Sigmoid colon (tissue), 7 donors: ENCODE results near the gene FGR. TPM values are rescaled to one million over a fixed set of nuclear protein-coding genes. Genes with fewer than 3 reads are reported as not detected.

ENCODE experiments used
- DNase-seq: peaks from one replicate; pipeline ENCODE4 v3.0.0-alpha.2; 2019
- H3K27ac ChIP-seq, 4 donors: fragments of 200-600 bp; sonication (generic); one replicate each; pipeline ENCODE4 v1.5.1; 2016 to 2019; ENCODE audit warnings: mild to moderate bottlenecking in 1 of 4
- H3K27me3 ChIP-seq, 3 donors: fragments of 200-600 bp; sonication (generic); one replicate each; pipeline ENCODE4 v1.5.1; 2019; ENCODE audit warnings: mild to moderate bottlenecking in 1 of 3
- H3K36me3 ChIP-seq, 4 donors: fragments of 200-600 bp; sonication (generic); one replicate each; pipeline ENCODE4 v1.5.1; 2016 to 2019
- H3K4me1 ChIP-seq, 4 donors: fragments of 200-600 bp; sonication (generic); one replicate each; pipeline ENCODE4 v1.5.1; 2017 to 2019
- H3K4me3 ChIP-seq, 4 donors: fragments of 200-600 bp; sonication (generic); one replicate each; pipeline ENCODE4 v1.5.1; 2017 to 2019; ENCODE audit warnings: mild to moderate bottlenecking in 2 of 4, moderate library complexity in 1 of 4
- H3K9me3 ChIP-seq, 4 donors: fragments of 200-600 bp in 3 of 4; sonication (generic) in 3 of 4; one replicate each; pipeline versions ENCODE4 v1.5.1 to v1.6.1; 2013 to 2019
- EP300 ChIP-seq, 4 donors: sonication (generic); formaldehyde crosslinking; IDR thresholded peaks; one replicate each; pipeline ENCODE4 v1.6.1; 2017; ENCODE audit warnings: antibody characterized with exemption in 4 of 4
- POLR2A ChIP-seq, 2 donors: fragments of 450-650 bp; IDR thresholded peaks; one replicate each; pipeline ENCODE4 v1.6.1; 2016; ENCODE audit warnings: antibody characterized with exemption in 2 of 2, mild to moderate bottlenecking in 2 of 2, moderate library complexity in 2 of 2
- POLR2AphosphoS5 ChIP-seq, 4 donors: sonication (generic); formaldehyde crosslinking; IDR thresholded peaks; one replicate each; pipeline ENCODE4 v1.6.1; 2017; ENCODE audit warnings: antibody characterized with exemption in 4 of 4
- WGBS, 2 donors: extraction: QIAGEN DNeasy Blood & Tissue Kit; methylation state at CpG; one replicate each; pipeline ENCODE4 v1.1.7; 2013; 5-methylcytosine and 5-hydroxymethylcytosine counted together
- intact Hi-C: fragments of 100-400 bp; cut with DNase I; formaldehyde crosslinking; loops from one replicate; pipeline ENCODE4 v1.15.1; 2023
- polyA plus RNA-seq, 3 donors: library from polyadenylated mRNA; stranded (reverse); fragments of 200-250 nt; gene quantifications; one replicate each; pipeline ENCODE4 v1.2.3, GENCODE V29; 2013
- total RNA-seq, 4 donors: library from RNA; depleted of rRNA; stranded (reverse); fragments of >200 nt; gene quantifications; one replicate each; pipeline ENCODE4 v1.1.0, GENCODE V29; 2016
- TF ChIP-seq, protein P1 (sequence below), 4 experiments: fragments of 450-650 bp in 3 of 4; fragments of 200-600 bp in 1 of 4; IDR thresholded peaks; one replicate each; pipeline ENCODE4 v1.5.1; 2016 to 2019; ENCODE audit warnings: antibody characterized with exemption in 4 of 4, mild to moderate bottlenecking in 3 of 4, moderate library complexity in 2 of 4
- donor health status: healthy with polysubstance abuse.
- donor health status: Bipolar disorder and iron deficiency.
- donor health status: healthy.

FGR gene
- total and polyA plus RNA-seq, 7 donors = 3.0 to 14.4 (median 6.9) TPM

DNA sequence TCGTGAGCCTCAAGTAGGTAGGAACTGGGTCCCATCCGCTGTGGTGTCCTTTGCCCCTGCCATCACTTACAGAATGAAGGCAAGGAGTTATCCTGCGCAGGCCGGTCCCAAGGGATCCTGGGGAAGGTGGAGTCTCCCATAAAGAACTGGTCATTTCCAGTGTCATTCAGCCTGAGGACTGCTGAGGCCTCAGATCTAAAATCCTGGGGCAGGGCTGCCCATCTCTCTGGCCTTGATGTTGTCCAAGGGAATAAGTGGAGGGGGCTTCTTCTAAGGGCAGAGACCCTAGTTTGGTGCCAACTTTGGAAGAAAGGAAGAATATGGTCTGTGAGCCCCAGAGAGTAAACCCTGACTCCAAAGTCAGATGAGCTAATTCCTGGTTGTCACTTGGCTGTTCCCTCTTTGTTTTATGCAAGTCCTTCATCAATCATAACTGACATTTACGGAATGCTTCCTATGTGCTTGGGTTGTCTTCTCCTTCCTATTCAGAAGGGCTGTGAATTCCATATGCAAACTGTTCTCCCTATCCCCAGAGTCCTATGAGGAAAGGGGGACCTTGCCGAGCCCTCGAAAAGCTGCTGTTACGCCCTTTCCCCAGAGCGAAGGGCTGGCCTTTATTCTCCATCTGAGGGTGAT is 30.1 kb upstream of the FGR start:
- TF ChIP-seq POLR2AphosphoS5 (IDR thresholded peaks at IDR 0.05) = no peak
- TF ChIP-seq POLR2A (IDR thresholded peaks at IDR 0.05) = no peak
- TF ChIP-seq, protein P1, sequence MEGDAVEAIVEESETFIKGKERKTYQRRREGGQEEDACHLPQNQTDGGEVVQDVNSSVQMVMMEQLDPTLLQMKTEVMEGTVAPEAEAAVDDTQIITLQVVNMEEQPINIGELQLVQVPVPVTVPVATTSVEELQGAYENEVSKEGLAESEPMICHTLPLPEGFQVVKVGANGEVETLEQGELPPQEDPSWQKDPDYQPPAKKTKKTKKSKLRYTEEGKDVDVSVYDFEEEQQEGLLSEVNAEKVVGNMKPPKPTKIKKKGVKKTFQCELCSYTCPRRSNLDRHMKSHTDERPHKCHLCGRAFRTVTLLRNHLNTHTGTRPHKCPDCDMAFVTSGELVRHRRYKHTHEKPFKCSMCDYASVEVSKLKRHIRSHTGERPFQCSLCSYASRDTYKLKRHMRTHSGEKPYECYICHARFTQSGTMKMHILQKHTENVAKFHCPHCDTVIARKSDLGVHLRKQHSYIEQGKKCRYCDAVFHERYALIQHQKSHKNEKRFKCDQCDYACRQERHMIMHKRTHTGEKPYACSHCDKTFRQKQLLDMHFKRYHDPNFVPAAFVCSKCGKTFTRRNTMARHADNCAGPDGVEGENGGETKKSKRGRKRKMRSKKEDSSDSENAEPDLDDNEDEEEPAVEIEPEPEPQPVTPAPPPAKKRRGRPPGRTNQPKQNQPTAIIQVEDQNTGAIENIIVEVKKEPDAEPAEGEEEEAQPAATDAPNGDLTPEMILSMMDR (IDR thresholded peaks at IDR 0.05) = no peak
- Histone ChIP-seq H3K27me3 (no peaks in the 10 kb centered on the region), H3K9me3 (no peaks in the 10 kb centered on the region), H3K36me3 (no peaks in the 10 kb centered on the region), H3K4me1 (peaks cover 0 to 14% (median 12%) of the 10 kb centered on the region in 4 donors), H3K4me3 (no peak overlapping the region), H3K27ac (no peak overlapping the region)
- no peak for DNase-seq
- intact Hi-C loops = loop anchor here (10.0 kb wide), 1 partner anchor 340 kb away; the partner anchor contains the start of gene TMEM222
- 91 to 92% methylated on average over 9 of the region's 9 CpGs for WGBS, 2 donors

DNA sequence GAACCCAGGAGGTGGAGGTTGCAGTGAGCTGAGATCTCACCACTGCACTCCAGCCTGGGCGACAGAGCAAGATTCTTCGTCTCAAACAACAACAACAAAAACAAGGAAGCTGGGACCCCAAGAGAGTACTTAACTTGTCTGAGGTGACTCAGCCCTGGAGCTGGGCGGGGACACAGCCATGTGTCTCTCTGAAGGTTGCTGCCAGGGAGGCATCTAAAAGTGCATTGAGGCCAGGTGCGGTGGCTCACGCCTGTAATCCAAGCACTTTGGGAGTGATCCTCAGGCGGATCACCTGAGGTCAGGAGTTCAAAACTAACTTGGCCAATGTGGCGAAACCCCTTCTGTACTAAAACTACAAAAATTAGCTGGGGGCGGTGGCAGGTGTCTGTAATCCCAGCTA is 29.3 kb upstream of the FGR start:
- no peak for DNase-seq
- 64 to 73% methylated on average over 8 of the region's 8 CpGs for WGBS, 2 donors
- intact Hi-C loops = loop anchor here (5.0 to 10.0 kb wide), 3 partner anchors 107 to 339 kb away; partner anchors contain the start of gene TMEM222
- H3K36me3 ChIP-seq = no peaks in the 10 kb centered on the region
- no peaks in the 10 kb centered on the region for H3K27me3 ChIP-seq
- no peaks in the 10 kb centered on the region for H3K9me3 ChIP-seq
- no peak for TF ChIP-seq EP300 (IDR thresholded peaks at IDR 0.05)
- TF ChIP-seq POLR2AphosphoS5 (IDR thresholded peaks at IDR 0.05) = no peak
- TF ChIP-seq POLR2A (IDR thresholded peaks at IDR 0.05) = no peak
- TF ChIP-seq, protein P1 (IDR thresholded peaks at IDR 0.05) = no peak
- H3K4me1 ChIP-seq = peaks cover 0 to 14% (median 5%) of the 10 kb centered on the region in 4 donors
- no peak overlapping the region for H3K27ac ChIP-seq
- H3K4me3 ChIP-seq = no peak overlapping the region

DNA sequence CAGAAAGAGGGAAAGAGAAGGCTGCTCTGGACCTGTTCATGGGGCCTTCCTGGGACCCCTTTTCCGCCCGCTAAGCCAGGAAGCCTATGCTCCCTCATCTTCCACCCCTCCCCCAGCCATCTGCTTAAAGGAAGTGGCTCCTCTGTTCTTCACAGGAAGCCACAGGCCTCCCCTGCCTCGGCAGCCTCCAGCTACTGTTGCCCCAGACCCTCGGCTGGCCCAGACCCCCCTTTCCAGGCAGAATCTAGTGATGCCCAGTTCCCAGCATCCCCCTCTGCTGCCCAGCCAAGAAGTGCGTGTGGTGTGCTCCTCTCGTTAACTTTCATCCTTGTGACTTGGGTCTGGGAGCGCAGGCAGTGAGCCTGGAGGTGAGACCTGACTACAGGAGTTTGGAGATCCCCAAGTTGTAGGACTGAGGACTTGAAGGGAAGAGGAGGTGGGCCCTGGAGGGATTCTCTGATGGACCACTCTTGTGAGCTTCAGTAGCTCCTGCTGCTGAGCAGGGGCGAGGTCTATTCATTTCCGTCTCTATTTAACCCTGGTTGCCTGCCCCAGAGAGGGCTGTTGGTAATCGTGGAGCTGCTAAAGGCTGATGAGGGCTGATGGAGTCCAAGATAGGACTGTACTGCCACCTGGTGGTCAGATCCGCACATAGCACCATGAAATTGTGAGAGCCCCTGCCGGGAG is 27.9 kb upstream of the FGR start:
- peaks cover 0 to 13% (median 5%) of the 10 kb centered on the region in 4 donors for H3K4me1 ChIP-seq
- H3K27me3 ChIP-seq = no peaks in the 10 kb centered on the region
- H3K27ac ChIP-seq = peak overlapping the region; percentile 5 to 29 (median 16)
- no peaks in the 10 kb centered on the region for H3K9me3 ChIP-seq
- intact Hi-C loops = loop anchor here (1.0 to 10.0 kb wide), 6 partner anchors 18 to 362 kb away; partner anchors contain the start of gene TMEM222
- 26 to 37% methylated on average over 12 of the region's 12 CpGs for WGBS, 2 donors
- peak; percentile 90 for DNase-seq
- H3K36me3 ChIP-seq = no peaks in the 10 kb centered on the region
- no peak overlapping the region for H3K4me3 ChIP-seq
- no peak for TF ChIP-seq POLR2A (IDR thresholded peaks at IDR 0.05)
- TF ChIP-seq, protein P1 (IDR thresholded peaks at IDR 0.05) = peak; percentile 80 to 95 (median 93)

DNA sequence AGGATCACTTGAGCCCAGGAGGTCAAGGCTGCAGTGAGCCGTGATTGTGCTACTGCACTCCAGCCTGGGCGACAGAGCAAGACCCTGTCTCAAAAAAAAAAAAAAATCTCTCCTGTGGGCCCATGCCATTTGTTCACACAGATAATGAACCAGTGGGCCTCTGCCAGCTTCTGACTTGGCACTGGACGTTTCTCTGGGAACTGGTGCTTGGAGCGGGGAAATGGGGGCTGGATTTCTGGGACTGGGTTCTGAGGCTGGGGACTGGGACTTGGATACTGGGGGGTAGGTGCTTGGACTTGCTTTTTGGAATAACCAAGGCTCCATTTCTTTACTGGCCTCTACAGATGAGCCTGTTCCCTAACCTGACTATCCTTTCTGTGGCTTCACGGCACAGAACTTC is 27.3 kb upstream of the FGR start:
- intact Hi-C loops = loop anchor here (2.0 to 10.0 kb wide), 5 partner anchors 17 to 361 kb away; partner anchors contain the start of gene TMEM222
- no peak for DNase-seq
- H3K9me3 ChIP-seq = no peaks in the 10 kb centered on the region
- H3K27ac ChIP-seq = peak overlapping the region in 3 of 4 donors; percentile 5 to 25 (median 7)
- 83 to 88% methylated on average over 5 of the region's 5 CpGs for WGBS, 2 donors
- H3K4me1 ChIP-seq = peaks cover 0 to 13% (median 5%) of the 10 kb centered on the region in 4 donors
- no peak for TF ChIP-seq POLR2A (IDR thresholded peaks at IDR 0.05)
- TF ChIP-seq, protein P1 (IDR thresholded peaks at IDR 0.05) = no peak
- TF ChIP-seq EP300 (IDR thresholded peaks at IDR 0.05) = no peak
- TF ChIP-seq POLR2AphosphoS5 (IDR thresholded peaks at IDR 0.05) = no peak
- no peak overlapping the region for H3K4me3 ChIP-seq
- no peaks in the 10 kb centered on the region for H3K36me3 ChIP-seq
- no peaks in the 10 kb centered on the region for H3K27me3 ChIP-seq
